ENCODE results near the gene TSPAN1. TPM values are rescaled to one million over a fixed set of nuclear protein-coding genes. Genes with fewer than 3 reads are reported as not detected.

Gene TSPAN1
- total RNA-seq, 1 experiment from 2014 or later: not detected

DNA sequence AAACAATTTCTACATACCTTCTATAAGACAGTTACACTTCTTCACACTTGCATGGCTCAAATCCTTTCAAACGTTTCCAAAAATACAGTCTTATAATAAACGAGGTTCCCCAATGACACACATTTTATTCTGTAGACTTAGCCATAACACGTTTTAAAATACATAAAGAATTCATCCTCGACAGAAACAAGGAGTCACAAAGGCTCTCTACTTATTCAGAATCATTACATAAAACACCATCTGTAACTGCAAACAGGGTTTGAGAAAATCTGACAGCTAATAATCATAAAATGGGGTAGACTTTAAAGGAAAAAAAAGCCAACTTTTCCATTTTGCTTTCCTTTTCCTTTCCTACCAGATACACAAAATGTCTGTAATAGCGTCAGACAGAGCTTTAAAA is 44.3 kb upstream of the TSPAN1 start:
- ChIA-PET CTCF (interaction anchor here (0.9 kb wide), 1 partner anchor 93 kb away, joined by 3 read pairs; no protein-coding TSS in a partner anchor), POLR2A (ENCODE audit: low non-redundant PET) (no interaction called here)
- TF ChIP-seq EZH2 (IDR thresholded peaks at IDR 0.05; ENCODE audit: borderline replicate concordance, low read depth, low read length, poor library complexity, severe bottlenecking): no peak
- TF ChIP-seq, protein P1, sequence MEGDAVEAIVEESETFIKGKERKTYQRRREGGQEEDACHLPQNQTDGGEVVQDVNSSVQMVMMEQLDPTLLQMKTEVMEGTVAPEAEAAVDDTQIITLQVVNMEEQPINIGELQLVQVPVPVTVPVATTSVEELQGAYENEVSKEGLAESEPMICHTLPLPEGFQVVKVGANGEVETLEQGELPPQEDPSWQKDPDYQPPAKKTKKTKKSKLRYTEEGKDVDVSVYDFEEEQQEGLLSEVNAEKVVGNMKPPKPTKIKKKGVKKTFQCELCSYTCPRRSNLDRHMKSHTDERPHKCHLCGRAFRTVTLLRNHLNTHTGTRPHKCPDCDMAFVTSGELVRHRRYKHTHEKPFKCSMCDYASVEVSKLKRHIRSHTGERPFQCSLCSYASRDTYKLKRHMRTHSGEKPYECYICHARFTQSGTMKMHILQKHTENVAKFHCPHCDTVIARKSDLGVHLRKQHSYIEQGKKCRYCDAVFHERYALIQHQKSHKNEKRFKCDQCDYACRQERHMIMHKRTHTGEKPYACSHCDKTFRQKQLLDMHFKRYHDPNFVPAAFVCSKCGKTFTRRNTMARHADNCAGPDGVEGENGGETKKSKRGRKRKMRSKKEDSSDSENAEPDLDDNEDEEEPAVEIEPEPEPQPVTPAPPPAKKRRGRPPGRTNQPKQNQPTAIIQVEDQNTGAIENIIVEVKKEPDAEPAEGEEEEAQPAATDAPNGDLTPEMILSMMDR (conservative IDR thresholded peaks at IDR 0.05; ENCODE audit: low read depth, low read length): no peak
- H3K4me3 ChIP-seq (ENCODE audit: low read depth, low read length, poor library complexity, severe bottlenecking): peak overlapping the region; percentile 73
- BruUV-seq (replicated peaks): no TSS peak
- no peaks in the 10 kb centered on the region for H3K9me3 ChIP-seq (ENCODE audit: low read depth, low read length, poor library complexity, severe bottlenecking)
- no peaks in the 10 kb centered on the region for H3K27me3 ChIP-seq (replicated peaks; ENCODE audit: insufficient read depth, low read depth, low read length, poor library complexity)
- no peak for DNase-seq (ENCODE audit: low spot score)
- no peaks in the 10 kb centered on the region for H3K36me3 ChIP-seq (ENCODE audit: insufficient read depth, low read length, poor library complexity, severe bottlenecking)
- H3K27ac ChIP-seq (ENCODE audit: low read depth, low read length, poor library complexity, severe bottlenecking): peak overlapping the region; percentile 59
- peaks cover 21% of the 10 kb centered on the region for H3K4me1 ChIP-seq (ENCODE audit: insufficient read depth, low read length, poor library complexity, severe bottlenecking)
- intact Hi-C loops (cut with micrococcal nuclease; ENCODE audit: unreplicated experiment): loop anchor here (5.0 kb wide), 1 partner anchor 93 kb away; no protein-coding TSS in a partner anchor

GRCh38 chr1:46131093-46131492 is 43.8 kb upstream of the TSPAN1 start:
- Histone ChIP-seq H3K4me1 (ENCODE audit: insufficient read depth, low read length, poor library complexity, severe bottlenecking) (peaks cover 21% of the 10 kb centered on the region), H3K36me3 (ENCODE audit: insufficient read depth, low read length, poor library complexity, severe bottlenecking) (no peaks in the 10 kb centered on the region), H3K4me3 (ENCODE audit: low read depth, low read length, poor library complexity, severe bottlenecking) (peak overlapping the region; percentile 73), H3K27ac (ENCODE audit: low read depth, low read length, poor library complexity, severe bottlenecking) (peak overlapping the region; percentile 59), H3K9me3 (ENCODE audit: low read depth, low read length, poor library complexity, severe bottlenecking) (no peaks in the 10 kb centered on the region), H3K27me3 (replicated peaks; ENCODE audit: insufficient read depth, low read depth, low read length, poor library complexity) (no peaks in the 10 kb centered on the region)
- BruUV-seq (replicated peaks): TSS peak; percentile 53
- ChIA-PET POLR2A (ENCODE audit: low non-redundant PET) (no interaction called here), CTCF (interaction anchor here (0.9 kb wide), 1 partner anchor 92 kb away, joined by 3 read pairs; no protein-coding TSS in a partner anchor)
- no peak for TF ChIP-seq EZH2 (IDR thresholded peaks at IDR 0.05; ENCODE audit: borderline replicate concordance, low read depth, low read length, poor library complexity, severe bottlenecking)
- TF ChIP-seq, protein P1 (conservative IDR thresholded peaks at IDR 0.05; ENCODE audit: low read depth, low read length): no peak
- no peak for DNase-seq (ENCODE audit: low spot score)
- intact Hi-C loops (cut with micrococcal nuclease; ENCODE audit: unreplicated experiment): loop anchor here (5.0 kb wide), 1 partner anchor 94 kb away; no protein-coding TSS in a partner anchor

DNA sequence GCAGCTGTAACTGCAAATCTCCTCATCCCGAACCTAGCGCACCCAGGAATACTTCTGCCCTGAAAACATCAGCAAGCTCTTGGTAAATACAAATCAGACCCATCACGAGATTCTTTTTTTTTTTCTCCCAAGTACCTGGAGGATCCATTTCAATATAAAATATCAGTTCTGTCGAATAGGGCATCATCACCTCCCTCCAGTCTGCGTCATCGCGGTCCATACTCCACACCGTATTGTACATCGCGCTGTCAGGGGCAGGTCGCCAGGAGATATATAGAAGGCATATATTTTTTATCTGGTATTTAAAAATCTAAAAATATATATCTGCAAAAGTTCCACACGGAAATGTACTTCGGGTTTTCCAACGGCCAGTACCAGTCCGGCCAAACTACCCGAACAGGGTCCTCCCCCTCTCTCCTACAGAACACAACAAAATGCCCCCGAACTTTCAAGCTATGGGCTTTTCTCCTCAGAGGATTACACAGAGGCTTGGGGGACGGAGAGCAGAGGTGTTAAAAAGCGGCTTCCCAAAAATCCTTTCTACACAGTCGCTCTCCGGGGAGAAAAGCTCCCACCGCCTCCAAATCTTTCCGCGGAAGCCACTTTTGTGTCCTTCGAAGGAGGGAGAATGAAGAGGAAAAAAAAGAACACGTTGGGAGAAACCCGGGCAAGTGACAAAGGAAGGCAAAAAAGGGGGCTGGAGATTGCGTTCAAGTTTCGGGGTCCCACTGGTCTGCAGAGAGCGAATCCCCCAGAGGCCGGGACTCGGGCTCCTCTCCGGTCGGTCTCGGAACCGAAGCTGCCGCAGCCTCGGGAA is 43.0 kb upstream of the TSPAN1 start:
- no TSS peak for BruUV-seq (replicated peaks)
- TF ChIP-seq, protein P1 (conservative IDR thresholded peaks at IDR 0.05; ENCODE audit: low read depth, low read length): no peak
- TF ChIP-seq EZH2 (IDR thresholded peaks at IDR 0.05; ENCODE audit: borderline replicate concordance, low read depth, low read length, poor library complexity, severe bottlenecking): no peak
- Histone ChIP-seq H3K36me3 (ENCODE audit: insufficient read depth, low read length, poor library complexity, severe bottlenecking) (no peaks in the 10 kb centered on the region), H3K4me3 (ENCODE audit: low read depth, low read length, poor library complexity, severe bottlenecking) (peak overlapping the region; percentile 73), H3K4me1 (ENCODE audit: insufficient read depth, low read length, poor library complexity, severe bottlenecking) (peaks cover 27% of the 10 kb centered on the region), H3K27me3 (replicated peaks; ENCODE audit: insufficient read depth, low read depth, low read length, poor library complexity) (no peaks in the 10 kb centered on the region), H3K27ac (ENCODE audit: low read depth, low read length, poor library complexity, severe bottlenecking) (peak overlapping the region; percentile 100), H3K9me3 (ENCODE audit: low read depth, low read length, poor library complexity, severe bottlenecking) (no peaks in the 10 kb centered on the region)
- POLR2A ChIA-PET (ENCODE audit: low non-redundant PET): interaction anchor here (0.6 to 0.9 kb wide), 3 partner anchors 11 to 143 kb away, joined by 4 read pairs; no protein-coding TSS in a partner anchor
- intact Hi-C loops (cut with micrococcal nuclease; ENCODE audit: unreplicated experiment): loop anchor here (5.0 kb wide), 1 partner anchor 95 kb away; no protein-coding TSS in a partner anchor
- DNase-seq (ENCODE audit: low spot score): peak; percentile 57
- CTCF ChIA-PET: interaction anchor here (0.6 kb wide), 2 partner anchors 122 to 275 kb away, joined by 3 read pairs; no protein-coding TSS in a partner anchor
